Measurements from ENCODE around the gene LRMDA.
A peak's percentile ranks its signal among the peaks of the same experiment; 100 is the strongest.

LRMDA gene

GRCh38 chr10:75682649-75683557 lies 251.5 kb downstream of the LRMDA start:
- no peak for DNase-seq

GRCh38 chr10:75685187-75685586 lies 253.8 kb downstream of the LRMDA start:
- DNase-seq: no peak

GRCh38 chr10:75688506-75689300 lies 257.3 kb downstream of the LRMDA start:
- no peak for DNase-seq

GRCh38 chr10:75693489-75693888 lies 262.1 kb downstream of the LRMDA start:
- DNase-seq: no peak

- DNase-seq: no peak
These were observed 262.8 kb downstream of the LRMDA start for GRCh38 chr10:75694269-75694668.

GRCh38 chr10:75694790-75695189 lies 263.4 kb downstream of the LRMDA start:
- no peak for DNase-seq

- no peak for DNase-seq
These were observed 264.6 kb downstream of the LRMDA start for GRCh38 chr10:75695994-75696393.

GRCh38 chr10:75696536-75696935 lies 265.1 kb downstream of the LRMDA start:
- no peak for DNase-seq

GRCh38 chr10:75703191-75703854 lies 271.9 kb downstream of the LRMDA start:
- no peak for DNase-seq

- DNase-seq: no peak
These were observed 274.0 kb downstream of the LRMDA start for GRCh38 chr10:75705426-75705825.

- no peak for DNase-seq
These were observed 275.8 kb downstream of the LRMDA start for GRCh38 chr10:75707080-75707840.

- peak in 1 of 2 experiments; percentile 9 for DNase-seq
These were observed 276.6 kb downstream of the LRMDA start for GRCh38 chr10:75708060-75708459.

GRCh38 chr10:75709245-75709644 lies 277.8 kb downstream of the LRMDA start:
- no peak for DNase-seq

- no peak for DNase-seq
These were observed 278.4 kb downstream of the LRMDA start for GRCh38 chr10:75709811-75710210.

- DNase-seq: no peak
These were observed 280.9 kb downstream of the LRMDA start for GRCh38 chr10:75712242-75712880.

GRCh38 chr10:75716506-75716905 lies 285.1 kb downstream of the LRMDA start:
- DNase-seq: no peak

GRCh38 chr10:75717126-75717916 lies 285.9 kb downstream of the LRMDA start:
- DNase-seq: no peak

GRCh38 chr10:75718991-75719390 lies 287.6 kb downstream of the LRMDA start:
- peak; percentile 19 to 62 for DNase-seq

GRCh38 chr10:75720157-75720556 lies 288.7 kb downstream of the LRMDA start:
- no peak for DNase-seq

GRCh38 chr10:75722020-75722419 lies 290.6 kb downstream of the LRMDA start:
- no peak for DNase-seq

- no peak for DNase-seq
These were observed 291.2 kb downstream of the LRMDA start for GRCh38 chr10:75722609-75723008.
